ENCODE measurements around the gene SLC37A2.
A peak's percentile ranks its signal among the peaks of the same experiment; 100 is the strongest.

The SLC37A2 gene

GRCh38 chr11:125114518-125114917, 51.4 kb downstream of the SLC37A2 start:
- intact Hi-C loops (cut with DNase I; ENCODE audit: low total_unique reads): no loop called here
- Histone ChIP-seq H3K27me3 (peaks cover 0 to 12% of the 10 kb centered on the region in 2 donors), H3K36me3 (no peaks in the 10 kb centered on the region), H3K4me3 (no peak overlapping the region), H3K9me3 (no peaks in the 10 kb centered on the region), H3K4me1 (peaks cover 0 to 9% (median 2%) of the 10 kb centered on the region in 4 donors), H3K27ac (no peak overlapping the region)
- TF ChIP-seq CTCF (IDR thresholded peaks at IDR 0.05): no peak
- no peak for DNase-seq

GRCh38 chr11:125117429-125117828, 54.3 kb downstream of the SLC37A2 start:
- no peak overlapping the region for H3K4me3 ChIP-seq
- no peaks in the 10 kb centered on the region for H3K36me3 ChIP-seq
- peaks cover 0 to 12% of the 10 kb centered on the region in 2 donors for H3K27me3 ChIP-seq
- DNase-seq: no peak
- intact Hi-C loops (cut with DNase I; ENCODE audit: low total_unique reads): no loop called here
- TF ChIP-seq CTCF (IDR thresholded peaks at IDR 0.05): no peak
- no peaks in the 10 kb centered on the region for H3K4me1 ChIP-seq
- no peak overlapping the region for H3K27ac ChIP-seq
- no peaks in the 10 kb centered on the region for H3K9me3 ChIP-seq

- no peaks in the 10 kb centered on the region for H3K4me1 ChIP-seq
- no peaks in the 10 kb centered on the region for H3K36me3 ChIP-seq
- H3K27ac ChIP-seq: no peak overlapping the region
- no peak for DNase-seq
- TF ChIP-seq CTCF (IDR thresholded peaks at IDR 0.05): no peak
- intact Hi-C loops (cut with DNase I; ENCODE audit: low total_unique reads): no loop called here
- peaks cover 0 to 14% of the 10 kb centered on the region in 2 donors for H3K27me3 ChIP-seq
- no peak overlapping the region for H3K4me3 ChIP-seq
- no peaks in the 10 kb centered on the region for H3K9me3 ChIP-seq
These were observed 60.3 kb downstream of the SLC37A2 start for GRCh38 chr11:125123194-125123946.

- no peaks in the 10 kb centered on the region for H3K9me3 ChIP-seq
- intact Hi-C loops (cut with DNase I; ENCODE audit: low total_unique reads): no loop called here
- H3K36me3 ChIP-seq: no peaks in the 10 kb centered on the region
- H3K27ac ChIP-seq: no peak overlapping the region
- no peaks in the 10 kb centered on the region for H3K4me1 ChIP-seq
- peak; percentile 47 to 71 for DNase-seq
- peaks cover 0 to 10% of the 10 kb centered on the region in 2 donors for H3K27me3 ChIP-seq
- peak in 1 of 2 experiments; percentile 13 for TF ChIP-seq CTCF (IDR thresholded peaks at IDR 0.05)
- no peak overlapping the region for H3K4me3 ChIP-seq
These were observed 61.0 kb downstream of the SLC37A2 start for GRCh38 chr11:125123947-125124617.

- peaks cover 0 to 11% of the 10 kb centered on the region in 2 donors for H3K27me3 ChIP-seq
- no peaks in the 10 kb centered on the region for H3K36me3 ChIP-seq
- H3K4me3 ChIP-seq: no peak overlapping the region
- no peaks in the 10 kb centered on the region for H3K4me1 ChIP-seq
- no peak overlapping the region for H3K27ac ChIP-seq
- TF ChIP-seq CTCF (IDR thresholded peaks at IDR 0.05): no peak
- intact Hi-C loops (cut with DNase I; ENCODE audit: low total_unique reads): no loop called here
- no peaks in the 10 kb centered on the region for H3K9me3 ChIP-seq
- DNase-seq: no peak
These were observed 61.5 kb downstream of the SLC37A2 start for GRCh38 chr11:125124618-125124992.
